IPS-15b (cell line): ENCODE results near the gene CNOT3.
"Not testable (repeated sequence)": the region's sequence is repeated elsewhere in the genome, so short reads cannot be mapped to it uniquely, and the experiment has no call there.

ENCODE experiments used
- H3K27me3 ChIP-seq: one replicate; pipeline ENCODE4 v1.6.1; 2013; ENCODE audit warnings: low read length; ENCODE audit not compliant: control insufficient read depth, insufficient read depth
- H3K36me3 ChIP-seq: one replicate; pipeline ENCODE4 v1.6.1; 2013; ENCODE audit warnings: low read length; ENCODE audit not compliant: control insufficient read depth, insufficient read depth
- H3K4me1 ChIP-seq: one replicate; pipeline ENCODE4 v1.6.1; 2013; ENCODE audit warnings: mild to moderate bottlenecking, low read length; ENCODE audit not compliant: control insufficient read depth, insufficient read depth
- H3K4me3 ChIP-seq: one replicate; pipeline ENCODE4 v1.5.1; 2013; ENCODE audit warnings: low read depth, low read length
- H3K9ac ChIP-seq: one replicate; pipeline ENCODE4 v1.6.1; 2013; ENCODE audit warnings: low read depth, mild to moderate bottlenecking, low read length
- H3K9me3 ChIP-seq: one replicate; pipeline ENCODE4 v1.6.1; 2013; ENCODE audit warnings: mild to moderate bottlenecking, low read length; ENCODE audit not compliant: control insufficient read depth, insufficient read depth

CNOT3 gene

DNA sequence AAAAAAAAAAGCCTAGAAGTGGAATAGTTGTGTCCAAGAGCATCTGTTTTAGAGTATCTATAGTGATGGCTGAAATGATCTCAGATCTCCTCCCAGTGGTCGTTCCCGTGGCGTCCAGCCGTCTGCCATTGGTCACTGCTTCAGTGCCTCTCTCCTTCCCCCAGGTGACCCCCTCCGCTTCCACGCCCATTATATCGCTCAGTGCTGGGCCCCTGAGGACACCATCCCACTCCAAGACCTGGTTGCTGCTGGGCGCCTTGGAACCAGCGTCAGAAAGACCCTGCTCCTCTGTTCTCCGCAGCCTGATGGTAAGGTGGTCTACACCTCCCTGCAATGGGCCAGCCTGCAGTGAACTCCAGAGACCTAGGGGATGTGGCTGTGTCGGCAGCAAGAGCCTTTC, 55.4 kb downstream of the CNOT3 start:
- peaks cover 2% of the 10 kb centered on the region for H3K4me1 ChIP-seq
- H3K4me3 ChIP-seq: no peak overlapping the region
- no peaks in the 10 kb centered on the region for H3K27me3 ChIP-seq
- no peaks in the 10 kb centered on the region for H3K9me3 ChIP-seq
- H3K36me3 ChIP-seq: peaks cover 7% of the 10 kb centered on the region
- no peak overlapping the region for H3K9ac ChIP-seq

GRCh38 chr19:54194463-54194862, 56.9 kb downstream of the CNOT3 start:
- H3K9me3 ChIP-seq, H3K4me3 ChIP-seq, H3K27me3 ChIP-seq, H3K36me3 ChIP-seq, H3K4me1 ChIP-seq, H3K9ac ChIP-seq: not testable (repeated sequence)

- Histone ChIP-seq H3K4me1 (peaks cover under 1% of the 10 kb centered on the region), H3K4me3 (no peak overlapping the region), H3K9ac (no peak overlapping the region), H3K36me3 (peaks cover 12% of the 10 kb centered on the region), H3K9me3 (no peaks in the 10 kb centered on the region), H3K27me3 (no peaks in the 10 kb centered on the region)
Observed at GRCh38 chr19:54196536-54196935, 59.0 kb downstream of the CNOT3 start.

DNA sequence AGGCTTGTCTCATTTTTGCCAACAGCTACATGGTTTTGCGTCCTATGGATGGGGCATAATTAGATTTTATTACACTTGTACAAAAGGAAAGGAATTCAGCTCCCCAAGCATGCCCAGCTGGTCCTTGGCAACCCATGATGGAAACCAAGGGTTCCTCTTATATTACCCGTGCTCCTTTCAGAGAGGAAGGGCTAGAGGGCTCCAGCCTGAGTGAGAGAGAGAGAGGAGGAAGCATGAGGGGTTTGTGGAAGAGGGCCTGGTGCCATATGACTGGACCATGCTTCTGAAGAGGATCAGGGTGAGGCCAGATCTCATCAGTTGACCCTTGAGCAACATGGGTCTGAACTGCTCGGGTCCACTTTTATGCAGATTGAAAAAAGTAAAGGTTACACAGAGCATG, 59.6 kb downstream of the CNOT3 start:
- H3K27me3 ChIP-seq: no peaks in the 10 kb centered on the region
- H3K36me3 ChIP-seq: peaks cover 18% of the 10 kb centered on the region
- peaks cover 3% of the 10 kb centered on the region for H3K4me1 ChIP-seq
- no peaks in the 10 kb centered on the region for H3K9me3 ChIP-seq
- no peak overlapping the region for H3K9ac ChIP-seq
- no peak overlapping the region for H3K4me3 ChIP-seq

DNA sequence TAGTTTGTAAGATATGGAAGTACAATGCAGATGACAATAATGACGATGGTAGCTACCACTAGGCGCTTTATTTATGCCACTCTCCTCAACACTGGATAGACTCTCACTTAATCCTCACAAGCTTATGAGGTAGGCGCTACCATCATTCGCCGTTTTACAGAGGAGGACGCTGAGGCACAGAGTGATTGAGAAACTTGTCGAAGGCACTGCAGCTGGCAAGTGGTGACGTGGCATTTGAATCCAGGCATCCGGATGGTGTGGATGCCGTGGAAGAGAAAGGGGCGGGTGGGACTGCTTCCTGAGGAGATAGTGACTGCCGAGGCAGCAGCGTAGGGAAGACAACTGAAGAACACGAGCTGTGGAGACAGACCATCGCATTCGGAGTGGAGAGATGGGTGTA, 61.8 kb downstream of the CNOT3 start:
- Histone ChIP-seq H3K9me3 (no peaks in the 10 kb centered on the region), H3K4me1 (peaks cover 12% of the 10 kb centered on the region), H3K36me3 (peaks cover 30% of the 10 kb centered on the region), H3K4me3 (no peak overlapping the region), H3K9ac (no peak overlapping the region), H3K27me3 (no peaks in the 10 kb centered on the region)

DNA sequence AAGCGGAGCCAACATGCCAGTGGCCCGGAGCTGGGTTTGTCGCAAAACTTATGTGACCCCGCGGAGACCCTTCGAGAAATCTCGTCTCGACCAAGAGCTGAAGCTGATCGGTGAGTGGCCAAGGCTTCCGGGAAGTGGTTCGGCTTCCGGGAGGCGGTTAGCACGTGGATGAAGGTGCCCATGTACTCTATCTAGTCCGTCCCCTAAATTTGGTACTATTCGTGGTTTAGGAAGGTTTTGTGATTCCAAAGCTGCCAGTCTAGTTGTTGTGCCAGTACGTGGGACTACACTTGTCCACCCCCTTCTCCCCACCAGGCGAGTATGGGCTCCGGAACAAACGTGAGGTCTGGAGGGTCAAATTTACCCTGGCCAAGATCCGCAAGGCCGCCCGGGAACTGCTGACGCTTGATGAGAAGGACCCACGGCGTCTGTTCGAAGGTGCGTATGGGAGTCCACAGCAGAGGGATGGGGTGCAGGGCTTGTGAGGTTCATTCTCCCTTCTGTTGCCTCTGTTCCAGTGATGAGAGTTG, 63.7 kb downstream of the CNOT3 start:
- Histone ChIP-seq H3K4me1 (peaks cover 16% of the 10 kb centered on the region), H3K9ac (peak overlapping the region; percentile 99), H3K4me3 (peak overlapping the region; percentile 96), H3K9me3 (no peaks in the 10 kb centered on the region), H3K36me3 (peaks cover 49% of the 10 kb centered on the region), H3K27me3 (no peaks in the 10 kb centered on the region)

DNA sequence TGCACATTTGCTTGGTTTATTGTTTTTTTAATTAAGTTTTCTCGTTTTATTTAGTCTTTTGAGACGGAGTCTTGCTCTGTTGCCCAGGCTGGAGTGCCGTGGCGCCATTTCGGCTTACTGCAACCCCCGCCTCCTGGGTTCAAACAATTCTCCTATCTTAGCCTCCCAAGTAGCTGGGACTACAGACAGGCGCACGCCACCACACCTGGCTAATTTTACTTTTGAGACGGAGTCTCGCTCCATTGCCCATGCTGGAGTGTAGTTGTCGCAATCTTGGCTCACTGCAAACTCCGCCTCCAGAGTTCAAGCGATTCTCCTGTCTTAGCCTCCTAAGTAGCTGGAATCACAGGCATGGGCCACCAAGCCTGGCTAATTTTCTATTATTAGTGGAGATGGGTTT, 64.4 kb downstream of the CNOT3 start:
- Histone ChIP-seq H3K9me3 (no peaks in the 10 kb centered on the region), H3K36me3 (peaks cover 56% of the 10 kb centered on the region), H3K4me3 (peak overlapping the region; percentile 96), H3K27me3 (no peaks in the 10 kb centered on the region), H3K4me1 (peaks cover 20% of the 10 kb centered on the region), H3K9ac (peak overlapping the region; percentile 99)

- peaks cover 20% of the 10 kb centered on the region for H3K4me1 ChIP-seq
- H3K9me3 ChIP-seq: no peaks in the 10 kb centered on the region
- H3K4me3 ChIP-seq: peak overlapping the region; percentile 96
- H3K9ac ChIP-seq: peak overlapping the region; percentile 62
- peaks cover 68% of the 10 kb centered on the region for H3K36me3 ChIP-seq
- no peaks in the 10 kb centered on the region for H3K27me3 ChIP-seq
Observed at GRCh38 chr19:54203151-54203611, 65.6 kb downstream of the CNOT3 start.

DNA sequence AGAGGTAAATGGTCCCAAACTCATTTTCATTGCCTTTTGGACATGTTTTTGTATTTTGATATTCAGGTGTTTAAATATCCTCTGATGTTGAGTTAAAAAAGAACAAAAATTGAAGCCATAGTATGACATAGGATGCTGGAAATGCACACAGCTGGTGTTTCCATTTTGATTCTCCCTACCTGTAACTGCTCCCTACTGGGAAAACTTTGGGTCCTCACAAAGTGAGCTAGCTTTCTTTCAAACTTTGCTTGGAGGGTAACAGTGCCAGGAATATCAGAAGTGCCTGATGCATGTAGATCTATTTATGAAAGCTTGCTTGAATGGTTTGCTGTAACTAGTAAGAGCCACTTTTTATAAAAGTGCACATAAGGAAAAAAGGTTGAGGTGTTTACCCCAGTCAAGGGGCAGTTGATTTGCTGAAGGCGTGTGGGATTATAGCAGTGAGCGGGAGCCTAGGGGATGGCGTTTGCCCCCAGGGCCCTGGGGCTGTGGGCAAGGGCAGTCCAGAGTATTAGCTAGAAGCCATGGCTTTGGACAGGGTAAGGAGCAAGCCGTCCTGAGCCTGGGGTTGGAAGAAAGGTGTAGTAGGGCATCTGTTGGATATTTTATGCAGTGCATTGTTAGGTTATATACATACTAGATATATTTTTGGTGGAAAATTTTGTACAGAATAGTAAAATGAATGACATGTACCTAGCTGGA, 67.4 kb downstream of the CNOT3 start:
- Histone ChIP-seq H3K27me3 (no peaks in the 10 kb centered on the region), H3K9ac (no peak overlapping the region), H3K9me3 (no peaks in the 10 kb centered on the region), H3K4me1 (peaks cover 20% of the 10 kb centered on the region), H3K36me3 (peaks cover 71% of the 10 kb centered on the region), H3K4me3 (peak overlapping the region; percentile 12)
